Neural progenitor cell (in vitro differentiated cells): ENCODE measurements around the gene CALN1.

Source experiments
- EZH2 ChIP-seq: fragments of 200-600 bp; sonication (generic); IDR thresholded peaks from 2 replicates; pipeline ENCODE4 v1.6.1; 2017; ENCODE audit warnings: antibody characterized with exemption, mild to moderate bottlenecking, moderate library complexity
- TF ChIP-seq, protein P1 (sequence below): fragments of 200-600 bp; sonication (generic); IDR thresholded peaks from 2 replicates; pipeline ENCODE4 v1.5.1; 2017; ENCODE audit warnings: antibody characterized with exemption, mild to moderate bottlenecking

DNA sequence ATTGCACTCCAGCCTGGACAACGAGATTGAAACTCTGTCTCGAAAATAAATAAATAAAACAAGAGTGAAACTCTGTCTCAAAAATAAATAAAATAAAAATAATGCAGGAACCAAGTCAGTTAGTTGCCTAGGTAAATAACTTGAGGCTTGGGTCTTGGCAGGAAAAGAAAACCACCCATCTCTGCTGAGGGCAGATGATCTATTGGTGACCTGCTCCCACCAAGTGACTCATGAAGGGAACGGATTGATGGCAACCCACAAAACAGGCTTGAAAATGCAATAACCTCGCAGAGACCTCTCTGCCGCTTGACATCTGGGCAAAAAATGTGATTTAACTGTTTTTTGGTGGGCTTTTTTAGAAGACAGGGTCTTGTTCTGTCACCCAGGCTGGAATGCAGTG, 86.6 kb downstream of the CALN1 start:
- TF ChIP-seq, protein P1, sequence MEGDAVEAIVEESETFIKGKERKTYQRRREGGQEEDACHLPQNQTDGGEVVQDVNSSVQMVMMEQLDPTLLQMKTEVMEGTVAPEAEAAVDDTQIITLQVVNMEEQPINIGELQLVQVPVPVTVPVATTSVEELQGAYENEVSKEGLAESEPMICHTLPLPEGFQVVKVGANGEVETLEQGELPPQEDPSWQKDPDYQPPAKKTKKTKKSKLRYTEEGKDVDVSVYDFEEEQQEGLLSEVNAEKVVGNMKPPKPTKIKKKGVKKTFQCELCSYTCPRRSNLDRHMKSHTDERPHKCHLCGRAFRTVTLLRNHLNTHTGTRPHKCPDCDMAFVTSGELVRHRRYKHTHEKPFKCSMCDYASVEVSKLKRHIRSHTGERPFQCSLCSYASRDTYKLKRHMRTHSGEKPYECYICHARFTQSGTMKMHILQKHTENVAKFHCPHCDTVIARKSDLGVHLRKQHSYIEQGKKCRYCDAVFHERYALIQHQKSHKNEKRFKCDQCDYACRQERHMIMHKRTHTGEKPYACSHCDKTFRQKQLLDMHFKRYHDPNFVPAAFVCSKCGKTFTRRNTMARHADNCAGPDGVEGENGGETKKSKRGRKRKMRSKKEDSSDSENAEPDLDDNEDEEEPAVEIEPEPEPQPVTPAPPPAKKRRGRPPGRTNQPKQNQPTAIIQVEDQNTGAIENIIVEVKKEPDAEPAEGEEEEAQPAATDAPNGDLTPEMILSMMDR = no peak
- TF ChIP-seq EZH2 = no peak
